Lung (tissue), 12 donors: ENCODE results near the gene LCN12. TPM values are rescaled to one million over a fixed set of nuclear protein-coding genes. Genes with fewer than 3 reads are reported as not detected.
"Not testable (repeated sequence)": the region's sequence is repeated elsewhere in the genome, so short reads cannot be mapped to it uniquely, and the experiment has no call there.

Source experiments
- ATAC-seq: fragments of 200-7000 bp; cut with Tn5 transposase; one replicate; pipeline ENCODE4 v1.9.1; 2020; ENCODE audit warnings: moderate number of reproducible peaks; ENCODE audit not compliant: insufficient read depth, low FRiP score
- DNase-seq, 3 donors: peaks; one replicate each; pipeline ENCODE4 v3.0.0-alpha.2; 2013 to 2017
- H3K27ac ChIP-seq, 2 donors: one replicate each; pipeline ENCODE4 v1.5.1; 2013; ENCODE audit warnings: mild to moderate bottlenecking in 2 of 2, moderate library complexity in 2 of 2, control low read depth in 1 of 2, inconsistent platforms in 1 of 2, low read depth in 1 of 2, low read length in 1 of 2
- H3K27me3 ChIP-seq, 3 donors: one replicate each; pipeline ENCODE4 v1.5.1; 2013; ENCODE audit warnings: low read length in 2 of 3; ENCODE audit not compliant: control insufficient read depth in 3 of 3, insufficient read depth in 3 of 3
- H3K36me3 ChIP-seq, 4 donors: one replicate each; pipeline ENCODE4 v1.5.1; 2013; ENCODE audit warnings: low read length in 4 of 4, mild to moderate bottlenecking in 1 of 4, moderate library complexity in 1 of 4; ENCODE audit not compliant: control insufficient read depth in 4 of 4, insufficient read depth in 4 of 4
- H3K4me1 ChIP-seq, 5 donors: one replicate each; pipeline ENCODE4 v1.5.1; 2013; ENCODE audit warnings: low read length in 5 of 5, mild to moderate bottlenecking in 2 of 5, moderate library complexity in 1 of 5; ENCODE audit not compliant: control insufficient read depth in 5 of 5, insufficient read depth in 5 of 5
- H3K4me3 ChIP-seq: one replicate; pipeline ENCODE4 v1.5.1; 2013; ENCODE audit warnings: mild to moderate bottlenecking, control low read depth, moderate library complexity
- H3K9ac ChIP-seq, 2 donors: one replicate each; pipeline ENCODE4 v1.5.1; 2013; ENCODE audit warnings: low read length in 2 of 2, control low read depth in 1 of 2; ENCODE audit not compliant: insufficient read depth in 1 of 2
- H3K9me3 ChIP-seq, 4 donors: one replicate each; pipeline ENCODE4 v1.5.1; 2013; ENCODE audit warnings: low read length in 3 of 4, mild to moderate bottlenecking in 1 of 4, moderate library complexity in 1 of 4; ENCODE audit not compliant: control insufficient read depth in 4 of 4, insufficient read depth in 3 of 4
- CTCF ChIP-seq: IDR thresholded peaks from 2 replicates; pipeline ENCODE4 v1.5.1; 2012; ENCODE audit warnings: mild to moderate bottlenecking; ENCODE audit errors: control extremely low read depth, extremely low read depth
- WGBS, 2 donors: extraction: QIAGEN DNeasy Blood & Tissue Kit; methylation state at CpG; one replicate each; pipeline ENCODE4 v1.1.7; 2013; 5-methylcytosine and 5-hydroxymethylcytosine counted together
- polyA plus RNA-seq, 2 donors: library from polyadenylated mRNA; stranded (reverse); fragments of 200-250 nt; gene quantifications; one replicate each; pipeline ENCODE4 v1.2.1, GENCODE V29; 2013
- total RNA-seq, 2 donors: library from RNA; depleted of rRNA in 1 of 2; stranded (reverse); fragments of >200 nt in 1 of 2; gene quantifications; one replicate each; pipeline ENCODE4 v1.2.1, GENCODE V29; 2014 to 2021
- donor health status: control.
- donor health status: control.
- donor health status: Bipolar disorder and iron deficiency.
- donor health status: healthy.
- donor health status: DM: yes; HTN: yes; CAD: no.

The LCN12 gene
- total and polyA plus RNA-seq, 4 donors = 0.35 to 6.3 (median 3.2) TPM

GRCh38 chr9:137004285-137004684, 52.2 kb downstream of the LCN12 start:
- DNase-seq, H3K4me1 ChIP-seq, H3K9me3 ChIP-seq, H3K36me3 ChIP-seq, H3K27me3 ChIP-seq, H3K4me3 ChIP-seq, H3K9ac ChIP-seq, ATAC-seq, H3K27ac ChIP-seq: not testable (repeated sequence)
- peak; percentile 5 for TF ChIP-seq CTCF
- 41 to 45% methylated on average over 17 of the region's 17 CpGs for WGBS, 2 donors

Other genes starting within 250 kb of the LCN12 start
Only the 30 nearest of the 33 such genes appear.
- 1 to 10 TPM in 1 of 2 donors, not detected in 1; 4.7 TPM for gene LCN10, start 209.3 kb upstream of the LCN12 start, total RNA-seq
- gene LCN10, start 209.3 kb upstream of the LCN12 start, polyA plus RNA-seq = 1 to 10 TPM in 1 of 2 donors, under 1 TPM in 1; 0.72 to 6.4 TPM
- gene LCN6, start 203.7 kb upstream of the LCN12 start, total RNA-seq = 1 to 10 TPM in 1 of 2 donors, not detected in 1; 8.6 TPM
- gene LCN6, start 203.7 kb upstream of the LCN12 start, polyA plus RNA-seq = 10 to 100 TPM in 1 of 2 donors, 1 to 10 TPM in 1; 1.4 to 12.3 TPM
- gene LCN8, start 194.0 kb upstream of the LCN12 start, total RNA-seq = under 1 TPM in 1 of 2 donors, not detected in 1; 0.11 TPM
- not detected for gene LCN8, start 194.0 kb upstream of the LCN12 start, polyA plus RNA-seq
- gene LCN15, start 187.8 kb upstream of the LCN12 start, total RNA-seq = not detected
- under 1 TPM in 1 of 2 donors, not detected in 1; 0.16 TPM for gene LCN15, start 187.8 kb upstream of the LCN12 start, polyA plus RNA-seq
- gene TMEM141, start 160.9 kb upstream of the LCN12 start, total RNA-seq = 10 to 100 TPM; 56.5 to 94.1 TPM
- gene TMEM141, start 160.9 kb upstream of the LCN12 start, polyA plus RNA-seq = 100 to 1,000 TPM; 132 to 177 TPM
- gene CCDC183, start 155.9 kb upstream of the LCN12 start, total RNA-seq = 1 to 10 TPM; 1.6 to 4.6 TPM
- gene CCDC183, start 155.9 kb upstream of the LCN12 start, polyA plus RNA-seq = 1 to 10 TPM in 1 of 2 donors, under 1 TPM in 1; 0.38 to 2.8 TPM
- 10 to 100 TPM; 36.4 to 87.8 TPM for gene RABL6, start 144.3 kb upstream of the LCN12 start, total RNA-seq
- 10 to 100 TPM; 53.7 to 70.8 TPM for gene RABL6, start 144.3 kb upstream of the LCN12 start, polyA plus RNA-seq
- gene AJM1, start 109.8 kb upstream of the LCN12 start, total RNA-seq = 1 to 10 TPM; 1.6 to 4.3 TPM
- gene AJM1, start 109.8 kb upstream of the LCN12 start, polyA plus RNA-seq = 1 to 10 TPM; 1.1 to 1.3 TPM
- gene PHPT1, start 102.9 kb upstream of the LCN12 start, total RNA-seq = 100 to 1,000 TPM in 1 of 2 donors, 10 to 100 TPM in 1; 75.0 to 124 TPM
- gene PHPT1, start 102.9 kb upstream of the LCN12 start, polyA plus RNA-seq = 100 to 1,000 TPM; 110 to 195 TPM
- 10 to 100 TPM in 1 of 2 donors, 1 to 10 TPM in 1; 5.6 to 13.2 TPM for gene MAMDC4, start 99.9 kb upstream of the LCN12 start, total RNA-seq
- gene MAMDC4, start 99.9 kb upstream of the LCN12 start, polyA plus RNA-seq = 1 to 10 TPM; 7.0 to 7.3 TPM
- 100 to 1,000 TPM; 283 to 298 TPM for gene EDF1, start 86.0 kb upstream of the LCN12 start, total RNA-seq
- gene EDF1, start 86.0 kb upstream of the LCN12 start, polyA plus RNA-seq = 100 to 1,000 TPM; 308 to 670 TPM
- gene TRAF2, start 65.8 kb upstream of the LCN12 start, total RNA-seq = 10 to 100 TPM; 17.2 to 19.1 TPM
- gene TRAF2, start 65.8 kb upstream of the LCN12 start, polyA plus RNA-seq = 10 to 100 TPM; 11.3 to 13.2 TPM
- gene FBXW5, start 7.5 kb upstream of the LCN12 start, total RNA-seq = 100 to 1,000 TPM in 1 of 2 donors, 10 to 100 TPM in 1; 56.6 to 118 TPM
- gene FBXW5, start 7.5 kb upstream of the LCN12 start, polyA plus RNA-seq = 100 to 1,000 TPM in 1 of 2 donors, 10 to 100 TPM in 1; 89.1 to 109 TPM
- gene C8G, start 7.0 kb upstream of the LCN12 start, total RNA-seq = 1 to 10 TPM in 1 of 2 donors, not detected in 1; 2.1 TPM
- gene C8G, start 7.0 kb upstream of the LCN12 start, polyA plus RNA-seq = 1 to 10 TPM in 1 of 2 donors, under 1 TPM in 1; 0.90 to 1.4 TPM
- gene PTGDS, start 25.2 kb downstream of the LCN12 start, total RNA-seq = 100 to 1,000 TPM in 1 of 2 donors, 10 to 100 TPM in 1; 29.5 to 159 TPM
- 100 to 1,000 TPM in 1 of 2 donors, 10 to 100 TPM in 1; 19.4 to 158 TPM for gene PTGDS, start 25.2 kb downstream of the LCN12 start, polyA plus RNA-seq
- gene LCNL1, start 30.7 kb downstream of the LCN12 start, total RNA-seq = 1 to 10 TPM in 1 of 2 donors, under 1 TPM in 1; 0.28 to 2.5 TPM
- gene LCNL1, start 30.7 kb downstream of the LCN12 start, polyA plus RNA-seq = 1 to 10 TPM in 1 of 2 donors, under 1 TPM in 1; 0.15 to 2.7 TPM
- 10 to 100 TPM; 16.6 to 58.1 TPM for gene PAXX, start 40.1 kb downstream of the LCN12 start, total RNA-seq
- 100 to 1,000 TPM in 1 of 2 donors, 10 to 100 TPM in 1; 60.7 to 172 TPM for gene PAXX, start 40.1 kb downstream of the LCN12 start, polyA plus RNA-seq
- gene CLIC3, start 44.3 kb downstream of the LCN12 start, total RNA-seq = 100 to 1,000 TPM in 1 of 2 donors, 10 to 100 TPM in 1; 72.0 to 115 TPM
- 10 to 100 TPM; 17.2 to 90.2 TPM for gene CLIC3, start 44.3 kb downstream of the LCN12 start, polyA plus RNA-seq
- 10 to 100 TPM; 13.4 to 39.0 TPM for gene ABCA2, start 76.0 kb downstream of the LCN12 start, total RNA-seq
- 10 to 100 TPM; 14.8 to 18.1 TPM for gene ABCA2, start 76.0 kb downstream of the LCN12 start, polyA plus RNA-seq
- 1 to 10 TPM in 1 of 2 donors, under 1 TPM in 1; 0.37 to 1.0 TPM for gene FUT7, start 79.8 kb downstream of the LCN12 start, total RNA-seq
- 1 to 10 TPM in 1 of 2 donors, under 1 TPM in 1; 0.45 to 5.5 TPM for gene FUT7, start 79.8 kb downstream of the LCN12 start, polyA plus RNA-seq
- gene NPDC1, start 93.9 kb downstream of the LCN12 start, total RNA-seq = 10 to 100 TPM; 28.7 to 99.3 TPM
- gene NPDC1, start 93.9 kb downstream of the LCN12 start, polyA plus RNA-seq = 10 to 100 TPM; 49.0 to 87.5 TPM
- 1 to 10 TPM; 1.8 to 3.2 TPM for gene ENTPD2, start 101.8 kb downstream of the LCN12 start, total RNA-seq
- gene ENTPD2, start 101.8 kb downstream of the LCN12 start, polyA plus RNA-seq = under 1 TPM; 0.39 to 0.53 TPM
- gene SAPCD2, start 118.3 kb downstream of the LCN12 start, total RNA-seq = 1 to 10 TPM; 1.4 to 1.7 TPM
- 1 to 10 TPM; 1.3 to 2.1 TPM for gene SAPCD2, start 118.3 kb downstream of the LCN12 start, polyA plus RNA-seq
- gene UAP1L1, start 125.2 kb downstream of the LCN12 start, total RNA-seq = 10 to 100 TPM; 12.2 to 35.5 TPM
- gene UAP1L1, start 125.2 kb downstream of the LCN12 start, polyA plus RNA-seq = 10 to 100 TPM; 14.5 to 19.7 TPM
- 10 to 100 TPM; 56.7 to 70.9 TPM for gene MAN1B1, start 134.7 kb downstream of the LCN12 start, total RNA-seq
- 10 to 100 TPM; 40.3 to 56.9 TPM for gene MAN1B1, start 134.7 kb downstream of the LCN12 start, polyA plus RNA-seq
- gene DPP7, start 162.5 kb downstream of the LCN12 start, total RNA-seq = 100 to 1,000 TPM in 1 of 2 donors, 10 to 100 TPM in 1; 48.0 to 236 TPM
- 100 to 1,000 TPM; 220 to 436 TPM for gene DPP7, start 162.5 kb downstream of the LCN12 start, polyA plus RNA-seq
- under 1 TPM; 0.06 to 0.49 TPM for gene GRIN1, start 186.9 kb downstream of the LCN12 start, total RNA-seq
- gene GRIN1, start 186.9 kb downstream of the LCN12 start, polyA plus RNA-seq = under 1 TPM; 0.18 to 0.51 TPM
- 1 to 10 TPM in 1 of 2 donors, under 1 TPM in 1; 0.77 to 5.2 TPM for gene LRRC26, start 217.8 kb downstream of the LCN12 start, total RNA-seq
- under 1 TPM; 0.12 to 0.37 TPM for gene LRRC26, start 217.8 kb downstream of the LCN12 start, polyA plus RNA-seq
- gene TMEM210, start 219.8 kb downstream of the LCN12 start, total RNA-seq = not detected
- not detected for gene TMEM210, start 219.8 kb downstream of the LCN12 start, polyA plus RNA-seq
- gene ANAPC2, start 236.3 kb downstream of the LCN12 start, total RNA-seq = 10 to 100 TPM; 31.9 to 60.9 TPM
- 10 to 100 TPM; 32.3 to 50.0 TPM for gene ANAPC2, start 236.3 kb downstream of the LCN12 start, polyA plus RNA-seq